COLO668 (cell line): ENCODE results near the gene STMP1.
"Not testable (repeated sequence)": the region's sequence is repeated elsewhere in the genome, so short reads cannot be mapped to it uniquely, and the experiment has no call there.

Source experiments
- DNase-seq: peaks from one replicate; lab custom pipeline; 2025; ENCODE audit not compliant: unreplicated experiment; lab: John Stamatoyannopoulos, UW

STMP1 gene

DNA sequence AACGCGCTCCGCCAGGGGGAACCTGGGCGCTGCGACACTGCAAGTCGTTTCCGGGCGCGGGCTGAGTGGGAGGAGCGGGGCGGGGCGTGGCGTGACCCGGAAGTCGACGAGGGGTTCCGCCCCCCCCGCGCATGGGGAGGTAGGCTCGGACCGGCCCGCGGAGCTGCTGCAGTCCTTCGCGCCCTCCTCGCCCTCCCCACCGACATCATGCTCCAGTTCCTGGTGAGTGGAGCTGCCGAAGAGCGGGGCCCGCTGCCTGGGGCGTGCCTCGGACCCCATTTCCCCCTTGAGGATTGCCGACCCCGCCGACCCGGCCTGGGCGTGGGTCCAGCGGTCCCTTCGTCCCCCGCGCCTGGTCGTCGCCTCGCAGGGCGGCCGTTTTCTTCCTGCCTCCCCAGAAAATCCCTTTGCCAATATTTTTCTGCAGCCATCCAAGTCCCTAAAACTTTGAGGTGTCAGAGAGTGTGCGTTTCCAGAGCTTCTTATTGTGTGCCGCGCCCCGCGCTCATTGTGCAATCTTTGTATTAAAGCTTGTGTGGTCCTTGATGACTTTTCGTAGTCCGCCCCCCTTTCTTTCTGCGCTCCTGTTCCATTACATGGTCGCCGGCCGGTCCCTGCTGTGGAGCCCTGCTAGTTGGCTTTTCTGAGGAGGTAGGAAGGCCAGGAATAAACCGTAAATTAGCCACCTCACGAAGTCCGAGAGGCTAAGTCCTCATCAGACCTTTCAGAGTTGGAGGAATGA is at the start of gene STMP1:
TSS of gene STMP1 (plus strand) at position 142 of the 742 bp plus-strand sequence.
- peak; percentile 96 for DNase-seq

GRCh38 chr7:135616136-135616535 is 46.2 kb upstream of the STMP1 start:
- DNase-seq, result no peak

GRCh38 chr7:135617781-135618180 is 44.5 kb upstream of the STMP1 start:
- DNase-seq, result no peak

DNA sequence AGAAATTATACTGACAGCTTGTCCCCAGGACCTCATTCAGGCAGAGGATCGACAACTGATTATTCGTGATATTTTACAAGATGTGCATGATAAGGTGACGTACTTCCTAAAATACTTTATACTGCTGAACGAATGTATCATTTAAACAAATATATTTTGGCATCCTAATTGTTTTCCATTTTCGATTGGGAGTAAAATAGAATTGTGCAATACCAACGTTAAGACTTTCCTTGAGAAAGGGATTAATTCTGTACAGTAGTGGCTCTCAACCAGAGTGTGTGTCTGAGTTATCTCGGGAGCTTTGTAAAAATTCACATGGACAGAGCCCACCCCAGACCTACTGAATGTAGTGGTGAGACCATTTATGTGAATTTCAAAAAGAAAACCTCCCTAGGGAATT is 43.8 kb upstream of the STMP1 start:
- no peak for DNase-seq

GRCh38 chr7:135620447-135620846 is 41.9 kb upstream of the STMP1 start:
- no peak for DNase-seq

GRCh38 chr7:135620980-135621850 is 41.1 kb upstream of the STMP1 start:
- peak; percentile 23 for DNase-seq

GRCh38 chr7:135634191-135634878 is 28.0 kb upstream of the STMP1 start:
- no peak for DNase-seq

DNA sequence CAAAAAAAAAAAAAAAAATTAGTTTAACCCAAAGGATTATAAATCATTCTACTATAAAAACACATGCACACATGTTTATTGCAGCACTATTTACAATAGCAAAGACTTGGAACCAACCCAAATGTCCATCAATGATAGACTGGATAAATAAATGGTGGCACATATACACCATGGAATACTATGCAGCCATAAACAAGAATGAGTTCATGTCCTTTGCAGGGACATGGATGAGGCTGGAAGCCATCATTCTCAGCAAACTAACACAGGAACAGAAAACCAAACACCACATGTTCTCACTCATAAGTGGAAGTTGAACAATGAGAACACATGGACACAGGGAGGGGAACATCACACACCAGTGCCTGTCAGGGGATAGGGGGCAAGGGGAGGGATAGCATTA is 22.6 kb upstream of the STMP1 start:
- not testable (repeated sequence) for DNase-seq

- no peak for DNase-seq
These were observed 18.2 kb upstream of the STMP1 start for GRCh38 chr7:135644154-135644553.

- no peak for DNase-seq
These were observed 17.6 kb upstream of the STMP1 start for GRCh38 chr7:135644729-135645128.

- DNase-seq, result no peak
These were observed 16.9 kb upstream of the STMP1 start for GRCh38 chr7:135645296-135645904.

DNA sequence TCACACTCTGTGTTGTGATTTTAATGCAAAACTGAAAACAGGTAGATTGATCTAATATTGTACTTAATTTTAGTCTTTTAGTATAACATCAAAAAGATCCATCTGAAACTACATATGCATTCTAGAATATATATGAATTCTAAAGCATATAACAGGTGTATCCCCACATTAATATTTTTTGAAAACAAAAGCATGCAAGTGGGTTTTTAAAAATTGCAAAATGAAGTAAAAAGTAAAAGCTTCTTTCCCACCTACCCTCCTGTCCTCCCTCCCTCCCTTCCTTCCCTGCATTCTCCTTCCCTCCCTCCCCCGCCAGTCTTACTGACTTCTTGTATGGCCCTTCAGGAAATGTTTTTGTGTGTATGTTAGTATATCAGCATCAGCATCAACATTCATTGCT is 14.6 kb upstream of the STMP1 start:
- DNase-seq, result no peak

- no peak for DNase-seq
These were observed 14.1 kb upstream of the STMP1 start for GRCh38 chr7:135648235-135648634.

DNA sequence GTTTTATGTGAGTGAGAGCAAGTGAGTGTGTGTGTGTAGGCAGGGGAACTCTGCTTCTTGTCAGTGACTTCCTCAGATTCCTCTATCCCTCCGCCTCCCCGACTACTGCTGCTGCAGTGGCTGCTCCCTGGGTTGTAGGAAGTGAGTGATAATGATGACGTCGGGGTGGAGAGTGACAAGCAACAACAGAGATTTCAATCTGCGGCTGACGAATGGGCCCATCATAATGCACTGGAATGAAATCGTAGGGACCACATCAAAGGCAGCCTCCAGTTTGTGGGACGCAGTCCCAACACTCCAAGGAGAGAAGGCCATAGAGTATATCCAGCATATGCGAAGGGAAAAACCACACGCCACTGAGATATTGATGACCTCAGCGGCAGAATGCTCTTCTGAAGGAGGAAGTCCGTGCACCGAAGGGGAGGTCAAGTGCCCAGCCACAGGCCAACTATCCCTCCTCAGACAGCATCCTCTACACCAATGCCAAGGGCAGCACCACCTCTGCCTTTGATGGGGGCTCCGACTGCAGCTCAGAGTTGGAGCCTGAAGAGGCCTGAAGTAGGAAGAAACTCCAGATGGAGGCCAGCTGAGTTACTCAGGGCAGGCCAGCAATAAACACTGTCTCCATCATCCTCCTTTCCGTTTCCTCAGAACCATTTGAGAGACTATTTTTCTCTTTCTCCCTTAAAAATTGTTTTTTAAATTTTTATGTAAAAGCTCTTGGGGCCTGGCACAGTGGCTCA is 11.3 kb upstream of the STMP1 start:
- DNase-seq, result no peak

- peak; percentile 16 for DNase-seq
These were observed 8.8 kb upstream of the STMP1 start for GRCh38 chr7:135653340-135654080.

GRCh38 chr7:135658564-135658963 is 3.8 kb upstream of the STMP1 start:
- DNase-seq, result no peak

DNA sequence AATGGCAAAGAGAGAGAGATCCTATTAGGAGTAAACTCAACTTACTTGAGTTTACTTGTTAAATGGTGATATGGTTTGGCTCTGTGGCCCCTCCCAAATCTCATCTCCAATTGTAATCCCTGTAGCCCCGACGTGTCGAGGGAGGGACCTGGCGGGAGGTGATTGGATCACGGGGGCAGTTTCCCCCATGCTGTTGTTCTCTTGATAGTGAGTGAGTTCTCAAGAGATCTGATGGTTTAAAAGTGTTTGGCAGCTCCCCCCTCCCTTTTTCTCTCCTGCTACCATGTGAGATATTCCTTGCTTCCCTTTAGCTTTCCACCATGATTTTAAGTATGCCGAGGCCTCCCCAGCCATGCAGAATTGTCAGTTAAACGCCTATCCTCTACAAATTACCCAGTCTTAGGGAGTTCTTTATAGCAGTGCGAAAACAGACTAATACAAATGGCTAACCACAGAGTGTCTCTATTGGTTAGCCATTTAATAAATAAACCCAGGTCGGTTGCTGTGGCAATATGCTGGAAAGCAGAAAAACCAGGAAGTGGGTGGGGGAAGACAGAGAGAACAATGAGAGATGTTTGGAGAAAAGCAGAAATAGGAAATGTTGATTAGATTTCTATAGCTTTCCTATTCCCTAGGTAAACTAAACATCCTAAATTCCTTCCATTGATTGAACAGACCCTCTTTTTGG is 3.0 kb upstream of the STMP1 start:
- no peak for DNase-seq

DNA sequence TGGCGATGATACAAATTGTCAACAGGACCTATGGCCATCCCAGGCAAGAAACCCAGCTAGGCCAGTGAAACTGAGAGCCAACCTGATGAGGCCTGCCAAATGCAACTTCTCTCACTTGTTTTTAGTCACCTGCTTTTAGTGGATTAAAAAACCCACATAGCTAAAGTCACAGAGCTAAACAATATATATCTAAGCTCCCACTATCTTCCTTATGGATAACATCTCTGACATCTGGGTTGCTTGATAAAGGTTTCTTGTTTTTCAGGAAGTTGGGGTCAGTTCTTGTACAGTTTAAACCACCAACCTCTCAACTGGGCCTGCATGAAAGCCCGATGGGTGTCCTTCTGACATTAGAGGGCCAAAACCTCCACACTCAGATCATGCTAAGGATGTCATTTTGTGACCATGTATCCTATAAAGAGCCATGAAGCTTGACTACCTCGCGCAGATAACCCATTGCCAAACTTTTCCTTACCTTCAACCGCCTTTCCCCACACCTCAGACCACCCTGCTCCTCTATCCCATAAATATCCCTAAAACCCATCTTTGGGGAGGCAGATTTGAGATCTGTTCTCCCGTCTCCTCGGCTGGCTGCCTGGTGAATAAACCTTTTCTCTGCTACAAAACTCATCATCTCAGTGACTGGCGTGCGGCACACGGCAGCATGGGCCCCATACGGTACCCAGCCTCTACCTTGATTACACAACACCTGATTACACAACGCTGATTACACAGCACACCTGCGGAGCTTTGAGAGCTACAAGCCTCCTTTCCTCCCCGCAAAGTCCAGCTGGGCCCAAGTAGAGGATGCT is 797 bp upstream of the STMP1 start:
- peak; percentile 65 for DNase-seq

- no peak for DNase-seq
These were observed 266 bp upstream of the STMP1 start for GRCh38 chr7:135662123-135662372.
